IMR-90 (cell line): ENCODE data around the gene IQCK.

ENCODE experiments used
- CTCF ChIP-seq: conservative IDR thresholded peaks from 2 replicates; pipeline ENCODE4 v1.5.1; 2012; ENCODE audit warnings: mild to moderate bottlenecking, low read depth, low read length, improper control_type of control experiment
- POLR2A ChIP-seq: IDR thresholded peaks from 2 replicates; pipeline ENCODE4 v1.6.1; 2012; ENCODE audit warnings: mild to moderate bottlenecking, low read depth, low read length
- RAD21 ChIP-seq: IDR thresholded peaks from 2 replicates; pipeline ENCODE4 v1.6.1; 2012; ENCODE audit warnings: low read length, improper control_type of control experiment

- TF ChIP-seq CTCF (no peak), POLR2A (no peak), RAD21 (no peak)
Observed at GRCh38 chr16:19833581-19833980, 115.5 kb downstream of the IQCK start.
